Testis (tissue), 3 donors: ENCODE results near the gene C16orf54. TPM values are rescaled to one million over a fixed set of nuclear protein-coding genes. Genes with fewer than 3 reads are reported as not detected.
"Not testable (repeated sequence)": the region's sequence is repeated elsewhere in the genome, so short reads cannot be mapped to it uniquely, and the experiment has no call there.

Source experiments
- DNase-seq: peaks from one replicate; pipeline ENCODE4 v3.0.0-alpha.2; 2019
- H3K27ac ChIP-seq, 2 donors: fragments of 200-600 bp; sonication (generic); one replicate each; pipeline ENCODE4 v1.5.1; 2019
- H3K27me3 ChIP-seq: fragments of 200-600 bp; sonication (generic); one replicate; pipeline ENCODE4 v1.5.1; 2019
- H3K36me3 ChIP-seq: fragments of 200-600 bp; sonication (generic); one replicate; pipeline ENCODE4 v1.5.1; 2017; ENCODE audit warnings: low read depth; ENCODE audit errors: missing control alignments
- H3K4me1 ChIP-seq: fragments of 200-600 bp; sonication (generic); one replicate; pipeline ENCODE4 v1.5.1; 2019
- H3K4me3 ChIP-seq, 2 donors: fragments of 200-600 bp; sonication (generic); one replicate each; pipeline ENCODE4 v1.5.1; 2017 to 2019
- H3K9me3 ChIP-seq: fragments of 200-600 bp; sonication (generic); one replicate; pipeline ENCODE4 v1.5.1; 2017
- CTCF ChIP-seq, 3 experiments: fragments of 450-650 bp in 2 of 3; fragments of 200-600 bp in 1 of 3; sonication (generic) in 1 of 3; IDR thresholded peaks; one replicate each; pipeline ENCODE4 v1.5.1; 2016 to 2019; ENCODE audit warnings: antibody characterized with exemption in 3 of 3, mild to moderate bottlenecking in 2 of 3, moderate library complexity in 1 of 3
- POLR2A ChIP-seq: fragments of 450-650 bp; IDR thresholded peaks from one replicate; pipeline ENCODE4 v1.6.1; 2017; ENCODE audit warnings: antibody characterized with exemption, mild to moderate bottlenecking, moderate library complexity
- WGBS, 2 donors: methylation state at CpG; one replicate each; pipeline ENCODE4 v1.1.5; 2018; 5-methylcytosine and 5-hydroxymethylcytosine counted together
- intact Hi-C: fragments of 100-400 bp; cut with DNase I; formaldehyde crosslinking; loops from one replicate; pipeline ENCODE4 v1.15.1; 2023; ENCODE audit warnings: low total_unique reads
- polyA plus RNA-seq: library from polyadenylated mRNA; stranded (reverse); fragments of 350-450 nt; fragmentation: Illumina TruSeq; extraction: RNeasy Lipid Tissue Mini Kit (QIAGEN cat#74804); gene quantifications from one replicate; pipeline ENCODE4 v1.2.3, GENCODE V29; 2014; ENCODE audit warnings: low read depth, low replicate concordance; ENCODE audit not compliant: insufficient read depth
- total RNA-seq, 2 donors: library from RNA; depleted of rRNA; stranded (reverse); fragments of >200 nt; gene quantifications; one replicate each; pipeline ENCODE4 v1.2.3, GENCODE V29; 2016

The C16orf54 gene
- total and polyA plus RNA-seq, 3 donors from 2014 or later, result 0.31 to 1.1 (median 0.79) TPM

GRCh38 chr16:29729116-29729521 lies 16.7 kb downstream of the C16orf54 start:
- TF ChIP-seq POLR2A (no peak), CTCF (IDR thresholded peaks at IDR 0.05) (peak; percentile 23 to 52 (median 45))
- DNase-seq, result no peak
- H3K27me3 ChIP-seq, result no peaks in the 10 kb centered on the region
- no peaks in the 10 kb centered on the region for H3K9me3 ChIP-seq
- no peaks in the 10 kb centered on the region for H3K4me1 ChIP-seq
- 36 to 56% methylated on average over 5 to 6 of the region's 6 CpGs for WGBS, 2 donors
- no peaks in the 10 kb centered on the region for H3K36me3 ChIP-seq
- intact Hi-C loops, result no loop called here
- H3K27ac ChIP-seq, result no peak overlapping the region
- no peak overlapping the region for H3K4me3 ChIP-seq

GRCh38 chr16:29727452-29727851 lies 18.3 kb downstream of the C16orf54 start:
- H3K4me3 ChIP-seq, result no peak overlapping the region
- TF ChIP-seq POLR2A (no peak), CTCF (IDR thresholded peaks at IDR 0.05) (no peak)
- intact Hi-C loops, result no loop called here

GRCh38 chr16:29726845-29727377 lies 18.9 kb downstream of the C16orf54 start:
- Histone ChIP-seq H3K4me3 (no peak overlapping the region), H3K27me3 (no peaks in the 10 kb centered on the region), H3K4me1 (no peaks in the 10 kb centered on the region), H3K36me3 (no peaks in the 10 kb centered on the region), H3K9me3 (no peaks in the 10 kb centered on the region), H3K27ac (no peak overlapping the region)
- intact Hi-C loops, result no loop called here
- TF ChIP-seq POLR2A (no peak), CTCF (IDR thresholded peaks at IDR 0.05) (no peak)
- 71 to 79% methylated on average over 9 of the region's 9 CpGs for WGBS, 2 donors
- no peak for DNase-seq

More at GRCh38 chr16:29727452-29727851, 18.3 kb downstream of the C16orf54 start:
- no peak overlapping the region for H3K27ac ChIP-seq
- H3K4me1 ChIP-seq, result no peaks in the 10 kb centered on the region
- 85 to 93% methylated on average over 7 of the region's 7 CpGs for WGBS, 2 donors
- no peak for DNase-seq
- H3K36me3 ChIP-seq, result no peaks in the 10 kb centered on the region
- no peaks in the 10 kb centered on the region for H3K27me3 ChIP-seq
- no peaks in the 10 kb centered on the region for H3K9me3 ChIP-seq

GRCh38 chr16:29721167-29721879 lies 24.5 kb downstream of the C16orf54 start:
- intact Hi-C loops, H3K27me3 ChIP-seq: not testable (repeated sequence)

More at GRCh38 chr16:29721167-29721879, 24.5 kb downstream of the C16orf54 start:
- not testable (repeated sequence) for H3K4me3 ChIP-seq, H3K27ac ChIP-seq, H3K9me3 ChIP-seq, H3K4me1 ChIP-seq, H3K36me3 ChIP-seq
- 48 to 65% methylated on average over 23 to 24 of the region's 24 CpGs for WGBS, 2 donors
- peak; percentile 83 for DNase-seq
- peak; percentile 32 to 54 (median 40) for TF ChIP-seq CTCF (IDR thresholded peaks at IDR 0.05)
